Measurements from ENCODE around the gene HSPBAP1.
A peak's percentile ranks its signal among the peaks of the same experiment; 100 is the strongest.

HSPBAP1 gene

DNA sequence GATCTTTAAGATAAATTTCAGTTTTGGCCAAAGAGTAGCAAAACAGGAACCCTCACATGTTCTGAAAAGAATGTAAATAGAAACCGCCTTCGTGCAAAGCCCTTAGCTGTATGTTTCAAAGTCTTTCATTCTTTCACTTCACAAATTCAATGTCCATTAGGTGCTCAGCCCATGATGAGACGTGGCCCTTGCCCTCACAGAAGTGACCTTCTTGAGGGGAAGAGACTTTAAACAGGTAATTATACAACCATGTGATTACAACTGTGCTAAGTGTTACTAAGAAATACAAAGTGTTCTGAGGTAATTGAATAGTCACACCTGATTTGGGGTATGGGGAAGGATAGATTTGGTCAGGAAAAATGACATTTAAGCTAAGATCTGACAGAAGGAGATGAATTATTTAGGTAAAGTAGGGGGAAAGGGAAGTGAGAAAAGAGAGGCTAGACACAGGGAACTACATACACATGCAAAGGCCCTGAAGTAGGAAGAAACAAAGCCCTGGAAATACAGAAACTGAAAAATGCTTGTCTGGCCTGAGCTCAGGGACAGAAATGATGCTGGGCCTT, 19.6 kb downstream of the HSPBAP1 start:
- H3K4me3 ChIP-seq (ENCODE audit: low read length), result no peak overlapping the region
- TF ChIP-seq, protein P1, sequence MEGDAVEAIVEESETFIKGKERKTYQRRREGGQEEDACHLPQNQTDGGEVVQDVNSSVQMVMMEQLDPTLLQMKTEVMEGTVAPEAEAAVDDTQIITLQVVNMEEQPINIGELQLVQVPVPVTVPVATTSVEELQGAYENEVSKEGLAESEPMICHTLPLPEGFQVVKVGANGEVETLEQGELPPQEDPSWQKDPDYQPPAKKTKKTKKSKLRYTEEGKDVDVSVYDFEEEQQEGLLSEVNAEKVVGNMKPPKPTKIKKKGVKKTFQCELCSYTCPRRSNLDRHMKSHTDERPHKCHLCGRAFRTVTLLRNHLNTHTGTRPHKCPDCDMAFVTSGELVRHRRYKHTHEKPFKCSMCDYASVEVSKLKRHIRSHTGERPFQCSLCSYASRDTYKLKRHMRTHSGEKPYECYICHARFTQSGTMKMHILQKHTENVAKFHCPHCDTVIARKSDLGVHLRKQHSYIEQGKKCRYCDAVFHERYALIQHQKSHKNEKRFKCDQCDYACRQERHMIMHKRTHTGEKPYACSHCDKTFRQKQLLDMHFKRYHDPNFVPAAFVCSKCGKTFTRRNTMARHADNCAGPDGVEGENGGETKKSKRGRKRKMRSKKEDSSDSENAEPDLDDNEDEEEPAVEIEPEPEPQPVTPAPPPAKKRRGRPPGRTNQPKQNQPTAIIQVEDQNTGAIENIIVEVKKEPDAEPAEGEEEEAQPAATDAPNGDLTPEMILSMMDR (conservative IDR thresholded peaks at IDR 0.05; ENCODE audit: low read length), result no peak
- no peak for DNase-seq (ENCODE audit: low read depth)

DNA sequence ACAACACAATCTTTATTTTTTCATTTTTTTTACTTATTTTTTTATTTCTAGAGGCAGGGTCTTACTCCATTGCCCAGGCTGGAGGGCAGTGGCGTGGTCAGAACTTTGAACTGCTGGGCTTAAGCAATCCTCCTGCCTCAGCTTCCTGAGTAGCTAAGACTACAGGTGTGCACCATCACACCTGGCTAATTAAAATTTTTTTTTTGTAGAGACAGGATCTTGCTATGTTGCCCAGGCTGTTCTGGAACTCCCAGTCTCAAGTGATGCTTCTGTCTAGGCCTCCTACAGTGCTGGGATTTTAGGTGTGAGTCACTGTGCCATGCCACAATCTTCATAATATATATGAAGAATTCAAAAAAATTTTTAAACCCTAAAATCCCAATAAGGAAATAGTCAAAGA, 20.8 kb downstream of the HSPBAP1 start:
- no peak for DNase-seq (ENCODE audit: low read depth)

DNA sequence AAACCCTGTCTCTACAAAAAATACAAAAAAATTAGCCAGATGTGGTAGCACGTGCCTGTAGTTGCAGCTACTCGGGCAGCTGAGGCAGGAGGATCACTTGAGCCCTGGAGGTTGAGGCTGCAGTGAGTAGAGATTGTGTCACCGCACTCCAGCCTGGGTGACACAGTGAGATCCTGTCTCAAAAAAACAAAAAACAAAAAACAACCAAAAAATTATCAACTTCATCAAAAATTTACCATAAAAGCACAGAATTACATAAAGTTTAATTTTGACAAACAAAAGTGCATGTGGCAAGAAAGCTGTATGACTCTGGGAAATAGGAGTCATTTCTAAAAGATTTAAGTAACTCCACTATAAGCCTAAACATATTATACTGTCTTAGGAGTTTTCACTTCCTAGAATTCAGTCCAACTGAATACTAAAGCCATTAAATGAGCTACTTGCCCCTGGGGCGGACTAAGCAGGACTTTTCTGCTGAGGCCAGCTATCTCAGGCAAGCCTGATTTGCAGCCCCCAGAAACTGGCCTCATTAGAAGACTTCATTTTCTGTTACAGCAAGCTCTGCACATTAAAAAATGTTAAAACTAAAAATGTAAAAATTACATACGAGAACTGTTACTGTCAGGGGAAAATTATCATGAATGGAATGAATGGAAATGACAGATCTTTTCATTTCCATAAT, 23.0 kb downstream of the HSPBAP1 start:
- no peak for DNase-seq (ENCODE audit: low read depth)
- H3K4me3 ChIP-seq (ENCODE audit: low read length), result no peak overlapping the region
- TF ChIP-seq, protein P1 (conservative IDR thresholded peaks at IDR 0.05; ENCODE audit: low read length), result no peak

More for the DNA sequence above, 20.8 kb downstream of the HSPBAP1 start:
- TF ChIP-seq, protein P1 (conservative IDR thresholded peaks at IDR 0.05; ENCODE audit: low read length), result no peak
- H3K4me3 ChIP-seq (ENCODE audit: low read length), result no peak overlapping the region

DNA sequence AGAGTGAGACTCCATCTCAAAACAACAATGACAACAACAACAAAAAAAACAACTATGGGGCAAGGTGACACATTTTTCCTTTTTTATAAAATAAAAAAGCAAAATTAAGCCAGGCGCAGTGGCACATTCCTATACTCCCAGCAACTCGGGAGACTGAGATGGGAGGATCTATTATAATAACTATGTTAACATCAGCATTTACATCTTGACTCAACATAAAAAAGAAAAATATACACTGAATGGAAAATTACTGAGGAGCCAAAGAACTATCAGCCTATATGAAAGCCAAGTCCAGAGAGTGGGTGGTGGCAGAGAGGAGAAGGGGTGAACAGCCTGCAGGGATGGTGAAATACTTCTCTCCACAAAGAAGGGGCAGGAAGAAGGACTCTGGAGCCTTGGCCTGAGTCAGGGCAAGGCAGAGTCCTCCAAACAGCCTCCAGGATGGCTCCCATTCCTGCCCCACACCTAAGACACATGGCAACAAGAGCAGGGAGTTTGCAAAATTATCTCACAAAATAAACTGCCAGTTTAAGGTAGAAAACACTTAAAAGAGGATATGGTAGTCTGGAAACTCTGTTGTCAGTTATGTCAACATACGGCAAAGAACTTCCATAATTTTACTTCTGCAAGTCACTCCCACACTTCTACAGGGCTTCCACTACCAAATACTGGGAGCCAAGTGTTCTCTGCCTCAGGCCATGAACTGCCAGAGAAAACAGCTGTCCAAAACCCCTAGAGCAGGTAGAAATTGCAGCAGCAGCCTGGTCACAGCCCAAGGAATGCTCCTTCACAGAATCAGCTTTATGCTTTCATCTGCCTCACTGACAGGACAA, 25.9 kb downstream of the HSPBAP1 start:
- no peak for DNase-seq (ENCODE audit: low read depth)
- H3K4me3 ChIP-seq (ENCODE audit: low read length), result no peak overlapping the region
- TF ChIP-seq, protein P1 (conservative IDR thresholded peaks at IDR 0.05; ENCODE audit: low read length), result no peak

DNA sequence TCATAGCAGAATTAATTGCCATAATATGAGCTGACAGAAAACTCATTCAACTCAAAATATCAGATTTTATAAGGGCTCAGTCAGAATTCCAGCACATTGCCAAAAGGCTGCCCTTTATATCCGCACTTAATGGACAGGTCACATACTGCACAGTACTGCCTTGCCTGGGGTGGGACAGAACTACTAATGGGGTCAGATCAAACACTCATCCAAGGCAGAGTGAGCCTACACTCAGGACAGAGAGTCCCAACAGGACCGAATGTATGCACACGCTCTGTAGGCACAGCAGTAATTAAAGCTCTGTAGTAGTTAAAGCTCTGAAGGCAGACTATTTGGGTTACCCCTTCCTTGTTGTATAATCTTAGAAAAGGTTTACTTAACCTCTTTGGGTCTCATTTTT, 27.2 kb downstream of the HSPBAP1 start:
- no peak overlapping the region for H3K4me3 ChIP-seq (ENCODE audit: low read length)
- TF ChIP-seq, protein P1 (conservative IDR thresholded peaks at IDR 0.05; ENCODE audit: low read length), result no peak
- DNase-seq (ENCODE audit: low read depth), result no peak

DNA sequence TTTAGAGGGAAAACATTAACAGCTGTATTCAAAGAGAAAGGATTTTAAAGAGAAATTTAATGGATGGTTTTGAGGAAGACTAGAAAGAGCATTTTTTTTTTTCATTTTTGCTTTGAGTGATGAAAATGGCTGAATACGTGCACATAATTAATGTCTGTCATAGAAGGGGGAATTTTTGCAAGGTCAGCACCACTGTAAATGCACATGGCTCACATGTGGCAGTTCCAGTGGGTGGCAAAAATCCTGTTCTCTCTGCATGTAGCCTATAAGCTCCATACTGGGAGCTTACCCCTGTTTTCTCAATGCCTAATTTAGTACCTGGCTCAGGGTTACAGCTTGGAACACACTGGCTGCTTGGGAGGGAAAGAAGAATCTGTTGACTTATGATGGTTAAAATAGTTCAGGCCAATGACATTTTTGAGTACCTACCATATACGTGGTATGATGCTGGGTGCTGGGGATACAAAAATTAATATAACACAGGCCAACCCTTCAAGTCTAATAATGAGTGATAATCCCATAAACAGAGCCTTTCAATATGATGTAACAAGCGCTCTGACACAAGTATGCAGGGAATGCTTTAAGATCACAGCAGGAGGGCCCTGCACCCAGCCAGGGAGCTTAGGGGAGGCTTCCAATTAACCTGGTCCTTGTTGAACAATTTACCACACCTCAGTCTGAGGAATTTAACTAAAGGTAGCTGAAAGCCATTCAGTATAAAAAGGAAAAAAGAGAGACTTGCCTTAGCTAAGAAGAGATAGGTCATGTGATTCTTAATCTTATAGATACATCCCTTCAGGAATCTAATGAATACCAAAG, 33.0 kb downstream of the HSPBAP1 start:
- TF ChIP-seq, protein P1 (conservative IDR thresholded peaks at IDR 0.05; ENCODE audit: low read length), result no peak
- no peak overlapping the region for H3K4me3 ChIP-seq (ENCODE audit: low read length)
- DNase-seq (ENCODE audit: low read depth), result peak; percentile 25
